SK-N-SH treated with all-trans-retinoic acid at 6 μM for 48 hours (cell line): ENCODE data around the gene GPR37L1.

Experiments used
- ARNTL ChIP-seq: fragments of 450-650 bp; formaldehyde crosslinking; IDR thresholded peaks from 2 replicates; pipeline ENCODE4 v1.5.0; 2020; ENCODE audit warnings: low read depth, mild to moderate bottlenecking, moderate library complexity, borderline replicate concordance
- BACH2 ChIP-seq: fragments of 250-450 bp; sonication (Bioruptor Pico); IDR thresholded peaks from 2 replicates; pipeline ENCODE4 v1.9.0; 2021; ENCODE audit warnings: mild to moderate bottlenecking, borderline replicate concordance
- GLIS3 ChIP-seq: fragments of 250-450 bp; sonication (Bioruptor Pico); IDR thresholded peaks from 2 replicates; pipeline ENCODE4 v1.5.0; 2020; ENCODE audit warnings: mild to moderate bottlenecking, moderate library complexity
- OSR1 ChIP-seq: fragments of 250-450 bp; sonication (Bioruptor Pico); IDR thresholded peaks from 2 replicates; pipeline ENCODE4 v1.8.0; 2022; ENCODE audit warnings: moderate library complexity, mild to moderate bottlenecking, inconsistent platforms
- TOX ChIP-seq: fragments of 250-450 bp; sonication (Bioruptor Pico); IDR thresholded peaks from 2 replicates; pipeline ENCODE4 v1.8.0; 2021; ENCODE audit warnings: mild to moderate bottlenecking, moderate library complexity, borderline replicate concordance

- TF ChIP-seq OSR1 (CRISPR knock-in tag), result no peak
- TF ChIP-seq TOX, result no peak
- no peak for TF ChIP-seq BACH2 (CRISPR knock-in tag)
- no peak for TF ChIP-seq ARNTL (CRISPR knock-in tag)
- TF ChIP-seq GLIS3 (CRISPR knock-in tag), result no peak
These were observed 10.8 kb downstream of the GPR37L1 start for GRCh38 chr1:202133496-202133895.
